EH (cell line): ENCODE results near the gene ST6GAL2.

Source experiments
- DNase-seq: peaks from one replicate; pipeline ENCODE4 v3.0.0-alpha.2; 2015; ENCODE audit warnings: low read depth

Gene ST6GAL2

GRCh38 chr2:106864051-106864450 is 21.9 kb downstream of the ST6GAL2 start:
- no peak for DNase-seq

DNA sequence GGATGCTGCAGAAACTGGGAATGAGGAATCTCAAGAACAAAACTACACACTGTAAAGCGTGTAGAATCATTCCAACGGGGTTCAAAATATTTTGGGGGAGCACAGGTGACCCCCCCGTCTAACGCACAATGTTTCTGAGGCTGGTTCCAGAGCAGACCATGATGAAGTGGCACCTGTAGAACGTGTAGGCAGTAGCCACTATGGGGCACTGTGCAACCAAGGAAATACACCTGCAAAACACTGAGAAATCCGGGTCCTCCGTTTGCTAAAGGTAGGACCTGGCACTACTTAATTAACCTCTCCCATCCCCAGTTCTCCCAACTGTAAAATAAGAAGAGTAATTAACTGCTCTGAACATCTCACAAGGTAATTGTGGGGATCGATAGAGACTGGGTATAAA is 22.6 kb downstream of the ST6GAL2 start:
- DNase-seq, result peak; percentile 3

- no peak for DNase-seq
These were observed 26.5 kb downstream of the ST6GAL2 start for GRCh38 chr2:106859498-106859897.

- no peak for DNase-seq
These were observed 27.2 kb downstream of the ST6GAL2 start for GRCh38 chr2:106858810-106859209.

DNA sequence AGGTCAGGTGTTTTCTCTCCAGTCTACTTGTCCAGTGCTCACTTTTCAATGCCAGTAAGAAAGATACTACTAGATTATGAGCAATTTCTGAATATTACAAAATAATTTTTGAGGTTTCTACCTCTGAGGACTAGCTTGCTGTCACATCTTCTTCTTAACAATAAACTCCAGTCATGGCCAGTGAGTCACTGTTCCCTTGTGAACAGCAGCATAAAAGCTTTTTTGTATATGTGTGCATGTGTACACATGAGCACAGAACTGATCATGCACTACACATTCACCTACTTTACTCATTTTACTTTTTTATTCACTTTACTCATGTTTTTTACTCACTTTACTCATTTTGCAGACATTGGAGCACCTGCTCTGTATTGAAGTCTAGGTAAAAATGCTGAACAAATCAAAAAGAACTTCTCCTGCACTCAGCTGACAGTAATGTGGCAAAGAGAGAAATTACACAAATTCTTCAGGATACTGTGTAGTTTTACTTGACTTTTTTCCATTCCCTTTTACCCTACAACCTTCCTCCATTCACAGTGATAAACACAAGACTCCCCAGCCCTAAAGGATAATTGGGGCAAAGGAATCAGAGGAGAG is 28.0 kb downstream of the ST6GAL2 start:
- no peak for DNase-seq

- DNase-seq, result no peak
These were observed 32.3 kb downstream of the ST6GAL2 start for GRCh38 chr2:106853631-106854030.

DNA sequence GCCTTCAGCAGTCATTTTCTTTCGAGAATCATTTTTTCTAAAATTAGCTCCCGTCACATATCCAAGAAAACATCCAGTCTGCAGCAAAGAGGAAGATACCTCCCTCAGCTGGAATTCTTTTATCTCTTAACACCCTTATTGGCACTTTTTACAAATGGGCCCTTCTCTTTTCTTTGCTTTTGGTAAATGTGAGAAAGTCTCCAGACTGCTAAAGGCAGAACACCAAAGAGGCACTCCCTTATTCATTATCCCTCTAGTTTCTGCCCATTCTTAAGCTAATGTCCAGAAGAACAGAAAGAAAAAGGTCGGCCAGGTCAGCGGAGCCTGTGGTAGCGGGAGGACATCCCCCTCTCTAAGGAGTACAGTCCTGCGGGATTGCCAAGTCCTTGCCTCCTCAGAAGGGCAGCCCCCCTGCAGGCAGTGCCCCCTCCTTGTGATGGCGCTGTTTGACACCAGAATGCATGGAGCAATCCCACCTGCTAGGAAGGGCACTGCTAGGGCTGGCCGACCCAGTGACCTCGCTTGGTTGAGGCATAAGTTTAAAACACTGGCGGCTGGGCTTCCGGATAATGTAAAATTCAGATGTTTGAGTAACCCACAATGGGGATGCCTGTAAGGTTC is 34.0 kb downstream of the ST6GAL2 start:
- DNase-seq, result no peak

GRCh38 chr2:106851087-106851874 is 34.7 kb downstream of the ST6GAL2 start:
- DNase-seq, result no peak

- no peak for DNase-seq
These were observed 36.7 kb downstream of the ST6GAL2 start for GRCh38 chr2:106849253-106849652.

DNA sequence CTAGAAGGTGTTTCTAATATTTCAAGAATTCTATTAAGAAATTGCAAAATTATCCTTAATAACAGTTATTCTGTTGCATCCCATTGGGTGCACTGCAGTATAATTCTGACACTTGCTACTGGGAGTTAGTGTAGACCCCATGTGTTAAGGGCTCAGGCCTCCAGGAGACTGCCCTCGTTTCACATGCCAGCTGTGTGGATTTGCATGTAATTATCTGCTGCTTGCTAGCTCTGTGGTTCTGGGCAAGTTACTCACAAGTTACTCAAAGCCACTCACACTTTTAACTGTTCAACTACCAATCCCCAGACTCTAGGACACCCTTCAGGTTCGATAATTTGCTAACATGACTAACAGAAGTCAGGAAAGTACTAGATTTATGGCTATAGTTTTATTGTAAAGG is 38.6 kb downstream of the ST6GAL2 start:
- no peak for DNase-seq

DNA sequence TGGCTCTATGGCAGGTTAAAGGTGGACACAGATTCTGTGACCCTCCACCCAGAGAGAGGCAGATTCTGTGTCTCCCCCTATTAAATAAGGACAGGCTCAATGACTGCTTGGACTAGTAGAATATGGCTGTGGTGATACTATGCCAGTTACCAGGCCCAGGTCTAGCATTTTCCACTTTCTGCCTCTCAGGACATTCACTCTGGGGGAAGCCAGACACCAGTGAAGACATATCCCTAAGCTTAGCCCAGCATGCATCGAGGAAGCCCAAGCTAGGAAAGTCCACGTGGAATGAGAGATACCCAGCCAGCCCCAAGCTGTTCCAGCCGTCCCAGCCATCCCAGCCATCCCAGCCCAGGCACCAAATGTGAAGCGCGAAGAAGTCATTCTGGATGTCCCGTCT is 40.3 kb downstream of the ST6GAL2 start:
- no peak for DNase-seq

DNA sequence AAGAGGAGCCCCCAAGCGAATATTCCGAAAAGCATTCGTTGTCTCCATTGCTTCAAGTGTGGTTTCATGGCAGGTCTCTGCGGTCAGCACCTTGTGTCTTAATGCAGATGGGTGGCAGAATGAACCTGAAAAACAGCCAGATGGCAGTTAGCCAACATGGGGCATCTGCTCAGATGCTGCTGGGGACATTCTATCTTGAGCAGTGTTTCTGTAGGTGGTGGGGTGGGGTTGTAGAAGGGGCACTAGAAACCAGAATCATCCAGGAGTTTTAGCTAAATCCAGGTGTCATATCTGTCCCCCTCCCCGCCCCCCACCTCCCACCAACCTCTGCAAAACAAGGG is 42.1 kb downstream of the ST6GAL2 start:
- no peak for DNase-seq

GRCh38 chr2:106843001-106843909 is 42.7 kb downstream of the ST6GAL2 start:
- DNase-seq, result no peak

DNA sequence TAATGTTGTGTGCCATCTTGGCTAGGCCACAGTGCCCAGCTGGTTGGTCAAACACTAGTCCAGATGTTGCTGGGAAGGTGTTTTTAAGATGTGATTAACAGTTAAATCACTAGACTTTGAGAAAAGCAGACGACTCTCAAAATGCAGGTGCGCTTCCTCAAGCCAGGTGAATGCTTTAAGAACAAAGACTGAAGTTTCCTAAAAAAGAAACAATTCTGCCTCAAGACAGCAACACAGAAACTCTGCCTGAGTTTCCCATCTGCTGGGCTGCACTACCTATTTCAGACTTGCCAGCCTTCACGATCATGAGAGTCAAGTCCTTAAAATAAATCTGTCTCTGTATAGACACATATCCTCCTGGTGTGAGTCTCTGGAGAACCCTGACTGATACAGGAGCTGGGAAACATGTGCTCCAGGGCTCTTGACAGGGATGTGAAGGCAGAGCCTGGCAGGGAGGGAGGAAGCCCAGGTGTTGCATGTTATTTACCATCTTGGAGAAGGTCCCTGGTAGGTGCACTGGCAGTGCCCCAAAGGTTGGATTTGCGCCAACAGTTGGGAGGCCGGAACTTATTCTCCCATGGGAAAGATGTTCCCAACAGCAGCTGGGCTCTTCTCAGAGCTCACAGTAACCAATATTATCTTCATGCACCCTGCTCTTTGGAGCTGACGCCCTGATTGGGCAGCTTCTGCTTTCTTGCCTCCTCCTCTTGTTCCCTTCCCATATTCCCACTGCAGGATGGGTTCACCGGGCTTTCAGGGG is 43.9 kb downstream of the ST6GAL2 start:
- DNase-seq, result no peak

DNA sequence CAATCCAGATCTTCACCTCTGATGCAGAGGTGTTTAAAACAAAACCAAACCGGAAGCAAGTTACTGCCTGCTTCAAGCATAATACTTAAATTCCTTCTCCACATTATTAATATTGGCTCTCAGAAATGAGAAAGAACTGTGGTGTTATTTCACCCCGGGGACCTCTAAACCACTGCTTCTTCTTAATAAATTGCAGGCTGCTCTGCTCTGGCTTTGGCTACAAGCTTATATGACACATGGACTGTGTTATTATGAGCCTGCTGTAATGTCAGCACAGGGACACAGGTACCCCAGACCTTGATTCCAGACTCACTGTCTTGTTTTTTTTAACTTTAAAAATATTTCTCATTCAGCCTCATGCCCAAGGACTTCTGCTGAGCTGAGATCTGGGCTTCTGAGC is 45.1 kb downstream of the ST6GAL2 start:
- no peak for DNase-seq

- no peak for DNase-seq
These were observed 45.9 kb downstream of the ST6GAL2 start for GRCh38 chr2:106839849-106840595.

GRCh38 chr2:106833256-106833655 is 52.7 kb downstream of the ST6GAL2 start:
- no peak for DNase-seq

DNA sequence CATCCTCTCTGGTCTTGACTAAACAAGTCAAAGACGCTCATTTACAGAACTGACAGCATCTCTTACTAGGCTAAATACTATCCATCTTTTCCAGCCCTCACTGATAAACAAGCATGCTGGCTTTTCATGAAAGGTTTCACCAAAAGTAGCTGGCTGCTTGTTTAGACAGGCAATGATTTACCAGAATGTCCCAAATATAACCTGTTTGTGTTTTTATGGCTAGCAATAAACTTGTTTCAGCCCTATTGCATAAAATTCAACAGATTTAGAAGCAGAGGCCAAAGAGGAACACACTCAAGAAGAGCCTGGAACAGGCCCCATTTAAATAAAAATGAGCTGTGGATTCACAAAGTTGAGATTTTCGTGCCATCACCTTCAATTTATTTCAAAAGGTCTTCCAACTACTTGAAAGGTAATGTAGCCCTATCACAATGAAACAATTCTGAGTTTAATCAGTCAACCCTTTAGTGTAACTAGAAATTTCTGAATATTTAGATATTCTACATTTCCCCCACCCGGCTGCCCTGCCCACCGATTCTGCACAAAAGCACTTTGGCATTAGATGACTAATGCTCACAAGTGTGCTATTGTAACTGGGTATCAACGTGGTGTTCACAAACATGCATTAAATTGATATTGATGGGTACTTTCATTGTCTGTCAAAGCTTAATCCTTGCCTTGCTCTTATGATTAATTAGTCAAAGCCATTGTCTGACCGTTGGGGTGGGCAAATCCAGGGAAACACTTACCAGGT is 54.0 kb downstream of the ST6GAL2 start:
- DNase-seq, result no peak

DNA sequence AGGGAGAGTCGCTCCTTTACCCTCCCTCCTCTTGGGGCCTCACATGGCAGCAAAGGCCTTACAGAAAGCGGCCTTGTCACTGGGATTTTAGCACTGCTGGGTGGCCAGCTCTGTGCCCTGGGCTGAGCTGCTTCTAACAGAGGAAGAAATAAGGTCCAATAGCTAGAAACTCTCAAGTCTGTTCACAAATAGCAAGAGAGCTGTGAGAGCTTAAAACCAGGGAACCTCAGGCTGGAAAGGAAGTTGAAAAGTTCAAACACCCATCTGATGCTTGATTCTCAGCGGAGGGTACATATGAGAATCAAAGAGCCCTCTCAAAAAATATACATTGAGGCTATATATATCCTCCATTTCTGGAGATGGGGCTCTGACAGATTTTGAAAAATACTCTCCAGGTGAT is 54.7 kb downstream of the ST6GAL2 start:
- no peak for DNase-seq

DNA sequence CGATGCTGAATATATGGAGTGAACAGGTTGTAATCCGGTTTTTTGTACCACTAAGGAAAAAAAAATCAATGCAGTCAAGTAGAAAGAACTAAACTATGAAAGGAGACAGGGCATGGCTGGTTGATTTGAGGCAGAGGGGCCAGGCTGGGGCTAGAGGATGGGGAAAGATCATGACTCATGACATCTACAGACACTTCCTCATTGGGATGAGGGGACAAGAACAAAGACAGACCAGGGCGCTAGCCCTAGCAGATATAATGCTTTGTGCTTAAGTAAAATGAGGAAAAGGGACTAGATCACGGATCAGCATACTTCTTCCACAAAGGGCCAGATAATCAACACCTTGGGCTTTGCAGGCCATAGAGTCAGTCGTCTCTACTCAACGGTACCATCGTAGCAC is 55.8 kb downstream of the ST6GAL2 start:
- no peak for DNase-seq
